Fibroblast of lung (primary cell): ENCODE data around the gene ADH4.

Experiments used
- EZH2 ChIP-seq: IDR thresholded peaks from 2 replicates; pipeline ENCODE4 v1.5.1; 2012; ENCODE audit warnings: low read length, control low read depth, mild to moderate bottlenecking; ENCODE audit errors: missing control alignments
- TF ChIP-seq, protein P1 (sequence below), 2 donors: IDR thresholded peaks in 1 of 2; conservative IDR thresholded peaks in 1 of 2; 1 replicate in 1 of 2; 2 replicates in 1 of 2; pipeline ENCODE4 v1.5.1; 2011 to 2012; ENCODE audit warnings: low read length in 2 of 2, control low read depth in 1 of 2, inconsistent platforms in 1 of 2, low read depth in 1 of 2, mild to moderate bottlenecking in 1 of 2

DNA sequence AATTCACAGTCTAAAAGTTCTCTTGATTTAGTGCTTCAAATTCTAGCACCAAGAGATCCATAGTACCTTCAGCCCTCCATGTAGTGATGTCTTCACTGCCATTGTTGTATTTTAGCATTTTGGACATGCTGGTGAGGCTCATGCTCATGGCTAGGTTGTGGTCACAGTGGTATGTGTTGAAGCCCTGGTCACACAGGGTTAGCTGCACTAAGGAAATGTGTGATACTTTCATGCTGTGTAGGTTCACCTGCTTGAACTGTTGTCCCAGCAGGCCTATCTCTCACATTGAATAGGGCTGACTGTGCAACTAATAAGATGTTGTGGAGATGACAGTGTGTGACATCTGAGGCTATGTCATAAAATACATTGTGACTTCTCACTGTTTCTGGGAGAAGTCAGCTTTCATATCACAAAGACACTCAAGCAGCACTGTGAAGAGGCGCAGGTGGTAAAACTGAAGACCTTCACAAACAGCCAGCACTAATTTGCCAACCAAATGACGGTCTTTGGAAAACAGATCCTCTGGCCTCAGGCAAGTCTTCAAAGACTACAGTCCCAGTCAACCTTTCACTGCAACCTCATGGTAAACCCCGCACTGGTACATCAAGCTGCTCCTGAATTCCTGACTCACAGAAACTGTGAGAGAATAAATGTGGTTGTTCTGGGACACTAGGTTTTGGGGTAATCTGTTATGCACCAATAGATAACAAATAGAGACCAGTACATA, 17.4 kb upstream of the ADH4 start:
- TF ChIP-seq, protein P1, sequence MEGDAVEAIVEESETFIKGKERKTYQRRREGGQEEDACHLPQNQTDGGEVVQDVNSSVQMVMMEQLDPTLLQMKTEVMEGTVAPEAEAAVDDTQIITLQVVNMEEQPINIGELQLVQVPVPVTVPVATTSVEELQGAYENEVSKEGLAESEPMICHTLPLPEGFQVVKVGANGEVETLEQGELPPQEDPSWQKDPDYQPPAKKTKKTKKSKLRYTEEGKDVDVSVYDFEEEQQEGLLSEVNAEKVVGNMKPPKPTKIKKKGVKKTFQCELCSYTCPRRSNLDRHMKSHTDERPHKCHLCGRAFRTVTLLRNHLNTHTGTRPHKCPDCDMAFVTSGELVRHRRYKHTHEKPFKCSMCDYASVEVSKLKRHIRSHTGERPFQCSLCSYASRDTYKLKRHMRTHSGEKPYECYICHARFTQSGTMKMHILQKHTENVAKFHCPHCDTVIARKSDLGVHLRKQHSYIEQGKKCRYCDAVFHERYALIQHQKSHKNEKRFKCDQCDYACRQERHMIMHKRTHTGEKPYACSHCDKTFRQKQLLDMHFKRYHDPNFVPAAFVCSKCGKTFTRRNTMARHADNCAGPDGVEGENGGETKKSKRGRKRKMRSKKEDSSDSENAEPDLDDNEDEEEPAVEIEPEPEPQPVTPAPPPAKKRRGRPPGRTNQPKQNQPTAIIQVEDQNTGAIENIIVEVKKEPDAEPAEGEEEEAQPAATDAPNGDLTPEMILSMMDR (conservative IDR thresholded peaks at IDR 0.05 in 1 of 2, IDR thresholded peaks at IDR 0.05 in 1 of 2; ENCODE audit: low read depth in 1 of 2, low read length in 2 of 2), result no peak
- TF ChIP-seq EZH2, result no peak
